ENCODE results near the gene HMG20A. TPM values are rescaled to one million over a fixed set of nuclear protein-coding genes. Genes with fewer than 3 reads are reported as not detected.

The HMG20A gene
- total and polyA plus RNA-seq, 2 of the 13 experiments (the other 11 are each of a cell fraction or from before 2014, with no cell fraction given), result 28.0 to 35.2 TPM

DNA sequence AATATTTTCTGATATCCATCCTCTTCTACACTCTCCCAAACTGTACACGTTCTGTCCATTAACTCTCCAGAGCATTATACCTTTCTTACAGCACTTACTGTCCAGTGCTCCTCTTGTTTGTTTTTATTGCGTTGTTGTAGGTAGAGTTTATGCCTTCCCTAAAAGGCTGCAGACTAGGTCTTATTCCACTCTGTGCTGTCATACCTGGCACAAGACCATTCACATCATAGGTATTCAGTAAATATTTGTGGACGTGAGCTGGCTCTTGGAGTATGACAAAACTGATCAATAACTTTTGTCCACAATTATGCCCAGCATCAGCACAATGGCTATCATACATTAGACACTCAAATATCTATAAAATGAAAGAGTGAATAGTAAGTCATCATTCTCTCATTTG is 4.4 kb downstream of the HMG20A start (continued):
- no peak for TF ChIP-seq ASH2L (IDR thresholded peaks at IDR 0.05; ENCODE audit: insufficient read length, low read depth, low read length)
- TF ChIP-seq FOXP1 (IDR thresholded peaks at IDR 0.05), result no peak
- TF ChIP-seq FOXP1 (CRISPR knock-in tag; IDR thresholded peaks at IDR 0.05), result peak; percentile 38
- no peak for TF ChIP-seq SOX6 (IDR thresholded peaks at IDR 0.05)
- TF ChIP-seq SOX6 (CRISPR knock-in tag; IDR thresholded peaks at IDR 0.05), result peak; percentile 65
- TF ChIP-seq, protein P1, sequence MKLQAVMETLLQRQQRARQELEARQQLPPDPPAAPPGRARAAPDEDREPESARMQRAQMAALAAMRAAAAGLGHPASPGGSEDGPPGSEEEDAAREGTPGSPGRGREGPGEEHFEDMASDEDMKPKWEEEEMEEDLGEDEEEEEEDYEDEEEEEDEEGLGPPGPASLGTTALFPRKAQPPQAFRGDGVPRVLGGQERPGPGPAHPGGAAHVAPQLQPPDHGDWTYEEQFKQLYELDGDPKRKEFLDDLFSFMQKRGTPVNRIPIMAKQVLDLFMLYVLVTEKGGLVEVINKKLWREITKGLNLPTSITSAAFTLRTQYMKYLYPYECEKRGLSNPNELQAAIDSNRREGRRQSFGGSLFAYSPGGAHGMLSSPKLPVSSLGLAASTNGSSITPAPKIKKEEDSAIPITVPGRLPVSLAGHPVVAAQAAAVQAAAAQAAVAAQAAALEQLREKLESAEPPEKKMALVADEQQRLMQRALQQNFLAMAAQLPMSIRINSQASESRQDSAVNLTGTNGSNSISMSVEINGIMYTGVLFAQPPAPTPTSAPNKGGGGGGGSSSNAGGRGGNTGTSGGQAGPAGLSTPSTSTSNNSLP (IDR thresholded peaks at IDR 0.05; ENCODE audit: low read depth, low read length), result 0 out of 2 replicates have a peak, but pooled peaks have one; percentile 9
- TF ChIP-seq ONECUT2 (CRISPR knock-in tag; IDR thresholded peaks at IDR 0.05), result peak; percentile 71
- no peak for TF ChIP-seq ZNF274 (CRISPR knock-in tag; IDR thresholded peaks at IDR 0.05)
- TF ChIP-seq RFXANK (CRISPR knock-in tag; IDR thresholded peaks at IDR 0.05), result no peak
- no peak for TF ChIP-seq CEBPB (IDR thresholded peaks at IDR 0.05; ENCODE audit: borderline replicate concordance, low read depth, low read length)
- peak; percentile 55; the same call in 1 of the 2 replicates for TF ChIP-seq SOX5 (CRISPR knock-in tag; IDR thresholded peaks at IDR 0.05; ENCODE audit: borderline replicate concordance)
- TF ChIP-seq, protein P2, sequence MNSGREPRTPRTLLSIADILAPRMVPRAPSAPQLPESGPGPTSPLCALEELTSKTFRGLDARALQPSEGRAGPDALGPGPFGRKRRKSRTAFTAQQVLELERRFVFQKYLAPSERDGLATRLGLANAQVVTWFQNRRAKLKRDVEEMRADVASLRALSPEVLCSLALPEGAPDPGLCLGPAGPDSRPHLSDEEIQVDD (CRISPR knock-in tag; IDR thresholded peaks at IDR 0.05; ENCODE audit: borderline replicate concordance), result no peak
- TF ChIP-seq FOSL2 (CRISPR knock-in tag; IDR thresholded peaks at IDR 0.05), result peak; percentile 83
- no peak for TF ChIP-seq ZNF256 (CRISPR knock-in tag; conservative IDR thresholded peaks at IDR 0.05)
- TF ChIP-seq RFX5 (IDR thresholded peaks at IDR 0.05; ENCODE audit: low read depth, low read length), result no peak
- TF ChIP-seq MAFF (IDR thresholded peaks at IDR 0.05; ENCODE audit: low read depth, low read length), result peak; percentile 28; the same call in 1 of the 2 replicates
- TF ChIP-seq MEIS2 (CRISPR knock-in tag; IDR thresholded peaks at IDR 0.05), result no peak
- no peak for TF ChIP-seq BCL3 (CRISPR knock-in tag; IDR thresholded peaks at IDR 0.05)
- TF ChIP-seq ZBTB43 (CRISPR knock-in tag; conservative IDR thresholded peaks at IDR 0.05), result no peak
- TF ChIP-seq, protein P3, sequence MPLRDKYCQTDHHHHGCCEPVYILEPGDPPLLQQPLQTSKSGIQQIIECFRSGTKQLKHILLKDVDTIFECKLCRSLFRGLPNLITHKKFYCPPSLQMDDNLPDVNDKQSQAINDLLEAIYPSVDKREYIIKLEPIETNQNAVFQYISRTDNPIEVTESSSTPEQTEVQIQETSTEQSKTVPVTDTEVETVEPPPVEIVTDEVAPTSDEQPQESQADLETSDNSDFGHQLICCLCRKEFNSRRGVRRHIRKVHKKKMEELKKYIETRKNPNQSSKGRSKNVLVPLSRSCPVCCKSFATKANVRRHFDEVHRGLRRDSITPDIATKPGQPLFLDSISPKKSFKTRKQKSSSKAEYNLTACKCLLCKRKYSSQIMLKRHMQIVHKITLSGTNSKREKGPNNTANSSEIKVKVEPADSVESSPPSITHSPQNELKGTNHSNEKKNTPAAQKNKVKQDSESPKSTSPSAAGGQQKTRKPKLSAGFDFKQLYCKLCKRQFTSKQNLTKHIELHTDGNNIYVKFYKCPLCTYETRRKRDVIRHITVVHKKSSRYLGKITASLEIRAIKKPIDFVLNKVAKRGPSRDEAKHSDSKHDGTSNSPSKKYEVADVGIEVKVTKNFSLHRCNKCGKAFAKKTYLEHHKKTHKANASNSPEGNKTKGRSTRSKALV (CRISPR knock-in tag; IDR thresholded peaks at IDR 0.05), result no peak
- TF ChIP-seq BHLHE40 (IDR thresholded peaks at IDR 0.05; ENCODE audit: low read length), result peak; percentile 17; the same call in 1 of the 2 replicates
- TF ChIP-seq KLF15 (CRISPR knock-in tag; IDR thresholded peaks at IDR 0.05; ENCODE audit: borderline replicate concordance), result no peak

All from HepG2 (cell line).